Keratinocyte (primary cell): ENCODE measurements around the gene TMCO6. TPM values are rescaled to one million over a fixed set of nuclear protein-coding genes. Genes with fewer than 3 reads are reported as not detected.

Source experiments
- DNase-seq: peaks from one replicate; pipeline ENCODE4 v3.0.0-alpha.2; 2011; ENCODE audit warnings: low read depth, missing footprints, low spot score
- FAIRE-seq: peaks from 2 replicates; lab custom pipeline; 2011; peaks lifted over from hg19 to GRCh38; lab: Jason Lieb, UNC
- H2AFZ ChIP-seq: 2 replicates; pipeline ENCODE4 v1.6.0; 2012; ENCODE audit warnings: low read length, control low read depth, inconsistent platforms; ENCODE audit not compliant: control insufficient read depth
- H3K27ac ChIP-seq: 2 replicates; pipeline ENCODE4 v1.5.1; 2011; ENCODE audit warnings: low read length; ENCODE audit not compliant: control insufficient read depth, insufficient read depth
- H3K27me3 ChIP-seq: 3 replicates; pipeline ENCODE4 v1.6.0; 2011; ENCODE audit warnings: low read length; ENCODE audit not compliant: control insufficient read depth, insufficient read depth; ENCODE audit errors: extremely low read depth
- H3K36me3 ChIP-seq, 2 experiments: 2 replicates in 1 of 2; 3 replicates in 1 of 2; pipeline ENCODE4 v1.5.1; 2011; ENCODE audit warnings: low read length in 2 of 2, mild to moderate bottlenecking in 1 of 2; ENCODE audit not compliant: control insufficient read depth in 2 of 2, insufficient read depth in 2 of 2; ENCODE audit errors: extremely low read depth in 1 of 2
- H3K4me1 ChIP-seq: 3 replicates; pipeline ENCODE4 v1.5.1; 2011; ENCODE audit warnings: low read length; ENCODE audit not compliant: control insufficient read depth, insufficient read depth; ENCODE audit errors: extremely low read depth
- H3K4me2 ChIP-seq: 3 replicates; pipeline ENCODE4 v1.6.0; 2011; ENCODE audit warnings: low read depth, low read length; ENCODE audit not compliant: control insufficient read depth, insufficient read depth; ENCODE audit errors: extremely low read depth
- H3K4me3 ChIP-seq, 3 experiments: fragments of 200-600 bp in 1 of 3; sonication (generic) in 1 of 3; 2 replicates in 2 of 3; 3 replicates in 1 of 3; pipeline ENCODE4 v1.5.1; 2011 to 2016; ENCODE audit warnings: low read length in 3 of 3, mild to moderate bottlenecking in 3 of 3, control low read depth in 2 of 3, inconsistent platforms in 1 of 3, low read depth in 1 of 3, mixed read lengths in 1 of 3, mixed run types in 1 of 3, moderate library complexity in 1 of 3; ENCODE audit not compliant: control insufficient read depth in 2 of 3, insufficient read depth in 2 of 3; ENCODE audit errors: extremely low read depth in 1 of 3
- H3K79me2 ChIP-seq: 2 replicates; pipeline ENCODE4 v1.6.0; 2012; ENCODE audit warnings: low read length; ENCODE audit not compliant: control insufficient read depth, insufficient read depth
- H3K9ac ChIP-seq: 3 replicates; pipeline ENCODE4 v1.6.0; 2011; ENCODE audit warnings: low read length; ENCODE audit not compliant: control insufficient read depth, insufficient read depth; ENCODE audit errors: extremely low read depth
- H3K9me1 ChIP-seq: 3 replicates; pipeline ENCODE4 v1.6.0; 2011; ENCODE audit warnings: low read length; ENCODE audit not compliant: control insufficient read depth, insufficient read depth; ENCODE audit errors: extremely low read depth
- H3K9me3 ChIP-seq: 2 replicates; pipeline ENCODE4 v1.5.1; 2012; ENCODE audit warnings: low read depth, low read length; ENCODE audit not compliant: control insufficient read depth
- H4K20me1 ChIP-seq: 3 replicates; pipeline ENCODE4 v1.6.0; 2011; ENCODE audit warnings: low read length; ENCODE audit not compliant: control insufficient read depth, insufficient read depth; ENCODE audit errors: extremely low read depth
- CTCF ChIP-seq, 3 experiments: IDR thresholded peaks in 1 of 3; conservative IDR thresholded peaks in 1 of 3; optimal IDR thresholded peaks in 1 of 3; 2 replicates in 2 of 3; 3 replicates in 1 of 3; pipeline versions ENCODE3 to v1.5.1; 2011; ENCODE audit warnings: low read length in 3 of 3, mild to moderate bottlenecking in 3 of 3, moderate library complexity in 2 of 3, control low read depth in 1 of 3, inconsistent platforms in 1 of 3; ENCODE audit not compliant: insufficient read depth in 2 of 3; ENCODE audit errors: extremely low read depth in 1 of 3
- EZH2 ChIP-seq: IDR thresholded peaks from one replicate; pipeline ENCODE4 v1.6.1; 2012; ENCODE audit warnings: inconsistent platforms, mild to moderate bottlenecking, low read length, moderate library complexity
- dilution Hi-C: fragments of 300-500 bp; cut with MboI; formaldehyde crosslinking; loops from one replicate; pipeline ENCODE4 v1.7.0; 2020; ENCODE audit warnings: low sequenced_read_pairs; ENCODE audit not compliant: extremely low pct_ligation_motif_present
- polyA plus RNA-seq, 5 experiments: library from polyadenylated mRNA; depleted of rRNA in 3 of 5; stranded (reverse) in 3 of 5; stranded (forward) in 1 of 5; unstranded in 1 of 5; fragments of >200 nt; gene quantifications; 1 replicate in 1 of 5; 2 replicates in 3 of 5; 3 replicates in 1 of 5; pipeline versions ENCODE4 v1.2.1 to v1.2.3, GENCODE V29; 2011 to 2012; ENCODE audit warnings: missing spikeins in 2 of 5, low read depth in 1 of 5, low replicate concordance in 1 of 5

Gene TMCO6
- polyA plus RNA-seq, 1 donor (not counting 4 experiments of a cell fraction or from before 2014, with no cell fraction given), result 7.6 TPM

- Histone ChIP-seq H3K27ac (no peak overlapping the region), H3K27me3 (no peaks in the 10 kb centered on the region), H3K36me3 (peaks cover 32 to 37% of the 10 kb centered on the region in 2 experiments), H2AFZ (no peak overlapping the region), H3K9me3 (no peaks in the 10 kb centered on the region), H3K4me3 (no peak overlapping the region), H3K79me2 (no peaks in the 10 kb centered on the region), H3K9ac (no peak overlapping the region), H3K9me1 (no peaks in the 10 kb centered on the region), H3K4me2 (no peak overlapping the region), H3K4me1 (no peaks in the 10 kb centered on the region), H4K20me1 (no peaks in the 10 kb centered on the region)
- TF ChIP-seq EZH2 (no peak), CTCF (optimal IDR thresholded peaks at IDR 0.05 in 1 of 3, IDR thresholded peaks at IDR 0.05 in 1 of 3, conservative IDR thresholded peaks at IDR 0.05 in 1 of 3; ENCODE audit: extremely low read depth in 1 of 3, insufficient read depth in 2 of 3, low read length in 3 of 3) (no peak)
- dilution Hi-C loops, result no loop called here
- DNase-seq, result no peak
- FAIRE-seq, result no peak
Observed at GRCh38 chr5:140678993-140679392, 39.7 kb downstream of the TMCO6 start.

DNA sequence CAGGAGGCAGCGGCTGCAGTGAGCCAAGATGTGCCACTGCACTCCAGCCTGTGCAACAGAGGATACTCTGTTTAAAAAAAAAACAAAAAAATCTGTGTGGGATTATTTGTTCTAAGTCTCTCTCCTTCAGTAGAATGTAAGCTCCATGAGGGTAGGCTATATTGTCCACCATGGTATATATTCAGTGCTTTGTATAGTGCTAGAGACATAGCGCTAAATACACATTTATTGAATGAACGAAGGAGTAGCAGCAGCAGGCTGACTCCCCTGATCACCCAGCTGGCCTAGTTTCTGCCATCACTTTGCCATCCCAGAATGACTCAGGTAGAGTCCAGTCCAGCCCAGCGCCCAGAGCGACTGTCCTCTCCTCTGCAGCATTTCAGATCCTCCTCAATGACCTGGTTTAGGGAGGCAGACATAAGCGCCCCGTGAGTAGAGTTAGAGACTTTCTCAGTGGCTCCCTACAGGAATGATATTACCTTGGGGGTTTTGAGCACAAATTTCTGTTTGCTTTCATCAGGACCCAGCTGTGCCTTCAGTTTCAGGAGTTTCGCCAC is 51.2 kb downstream of the TMCO6 start:
- H3K4me1 ChIP-seq, result peaks cover 5% of the 10 kb centered on the region
- no peaks in the 10 kb centered on the region for H4K20me1 ChIP-seq
- peak overlapping the region; percentile 98 for H2AFZ ChIP-seq
- H3K27ac ChIP-seq, result peak overlapping the region; percentile 85
- H3K9me3 ChIP-seq, result no peaks in the 10 kb centered on the region
- no peak for DNase-seq
- no peak for FAIRE-seq
- no peaks in the 10 kb centered on the region for H3K27me3 ChIP-seq
- H3K4me2 ChIP-seq, result peak overlapping the region; percentile 80
- peak overlapping the region; percentile 59 to 93 (median 85) for H3K4me3 ChIP-seq
- H3K9ac ChIP-seq, result peak overlapping the region; percentile 90
- no peaks in the 10 kb centered on the region for H3K9me1 ChIP-seq
- H3K79me2 ChIP-seq, result peaks cover 61% of the 10 kb centered on the region
- no peak for TF ChIP-seq CTCF (optimal IDR thresholded peaks at IDR 0.05 in 1 of 3, IDR thresholded peaks at IDR 0.05 in 1 of 3, conservative IDR thresholded peaks at IDR 0.05 in 1 of 3; ENCODE audit: extremely low read depth in 1 of 3, insufficient read depth in 2 of 3, low read length in 3 of 3)
- TF ChIP-seq EZH2, result no peak
- dilution Hi-C loops, result no loop called here
- H3K36me3 ChIP-seq, result peaks cover 14 to 21% of the 10 kb centered on the region in 2 experiments
